Measurements from ENCODE around the gene KASH5. TPM values are rescaled to one million over a fixed set of nuclear protein-coding genes. Genes with fewer than 3 reads are reported as not detected.

The KASH5 gene
- total and polyA plus RNA-seq, 2 of the 13 experiments (the other 11 are each of a cell fraction or from before 2014, with no cell fraction given) = not detected

GRCh38 chr19:49362929-49363267 lies 25.2 kb upstream of the KASH5 start:
- Histone ChIP-seq H3K36me3 (replicated peaks in 1 of 2; ENCODE audit: control insufficient read depth in 1 of 2, insufficient read depth in 2 of 2, low read length in 2 of 2) (peaks cover 1 to 4% of the 10 kb centered on the region in 2 experiments; a peak in 1 of 5 replicates), H3K9me3 (ENCODE audit: low read length) (no peaks in the 10 kb centered on the region), H3K4me2 (ENCODE audit: low read depth, low read length) (peak overlapping the region; percentile 98), H3K27me3 (ENCODE audit: control insufficient read depth in 1 of 2, insufficient read depth in 2 of 2, low read length in 2 of 2) (no peaks in the 10 kb centered on the region), H3K27ac (ENCODE audit: extremely low read length, insufficient read depth, low read length) (no peak overlapping the region), H3K4me1 (ENCODE audit: insufficient read depth, low read length) (peaks cover 24% of the 10 kb centered on the region), H3K9ac (ENCODE audit: insufficient read depth, low read depth, low read length) (peak overlapping the region; percentile 80), H4K20me1 (ENCODE audit: insufficient read depth, low read length) (no peaks in the 10 kb centered on the region), H3K79me2 (ENCODE audit: insufficient read depth, low read length) (no peaks in the 10 kb centered on the region), H2AFZ (ENCODE audit: low read length) (no peak overlapping the region), H3K4me3 (replicated peaks in 1 of 3; ENCODE audit: insufficient read depth in 1 of 3, low read depth in 2 of 3, low read length in 3 of 3) (peak overlapping the region; percentile 67 to 88 (median 87))
- no TSS peak for BruUV-seq (replicated peaks)
- in situ Hi-C loops (cut with HindIII; ENCODE audit: extremely low pct_ligation_motif_present, low pct_unique_long_range_greater_than_20kb) (no loop called here), intact Hi-C loops (cut with micrococcal nuclease; ENCODE audit: unreplicated experiment) (no loop called here)
- POLR2A ChIA-PET = interaction anchor here (0.6 to 1.5 kb wide), 3 partner anchors 89 to 447 kb away, joined by 3 read pairs; partner anchors contain the start of gene PIH1D1
- DNase-seq (ENCODE audit: low spot score) = peak; percentile 24
- CTCF ChIA-PET (ENCODE audit: low intra/inter-chr PET ratio, low total read pairs) = no interaction called here
- TF ChIP-seq, protein P1, sequence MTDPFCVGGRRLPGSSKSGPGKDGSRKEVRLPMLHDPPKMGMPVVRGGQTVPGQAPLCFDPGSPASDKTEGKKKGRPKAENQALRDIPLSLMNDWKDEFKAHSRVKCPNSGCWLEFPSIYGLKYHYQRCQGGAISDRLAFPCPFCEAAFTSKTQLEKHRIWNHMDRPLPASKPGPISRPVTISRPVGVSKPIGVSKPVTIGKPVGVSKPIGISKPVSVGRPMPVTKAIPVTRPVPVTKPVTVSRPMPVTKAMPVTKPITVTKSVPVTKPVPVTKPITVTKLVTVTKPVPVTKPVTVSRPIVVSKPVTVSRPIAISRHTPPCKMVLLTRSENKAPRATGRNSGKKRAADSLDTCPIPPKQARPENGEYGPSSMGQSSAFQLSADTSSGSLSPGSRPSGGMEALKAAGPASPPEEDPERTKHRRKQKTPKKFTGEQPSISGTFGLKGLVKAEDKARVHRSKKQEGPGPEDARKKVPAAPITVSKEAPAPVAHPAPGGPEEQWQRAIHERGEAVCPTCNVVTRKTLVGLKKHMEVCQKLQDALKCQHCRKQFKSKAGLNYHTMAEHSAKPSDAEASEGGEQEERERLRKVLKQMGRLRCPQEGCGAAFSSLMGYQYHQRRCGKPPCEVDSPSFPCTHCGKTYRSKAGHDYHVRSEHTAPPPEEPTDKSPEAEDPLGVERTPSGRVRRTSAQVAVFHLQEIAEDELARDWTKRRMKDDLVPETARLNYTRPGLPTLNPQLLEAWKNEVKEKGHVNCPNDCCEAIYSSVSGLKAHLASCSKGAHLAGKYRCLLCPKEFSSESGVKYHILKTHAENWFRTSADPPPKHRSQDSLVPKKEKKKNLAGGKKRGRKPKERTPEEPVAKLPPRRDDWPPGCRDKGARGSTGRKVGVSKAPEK (CRISPR knock-in tag; IDR thresholded peaks at IDR 0.05; ENCODE audit: borderline replicate concordance) = peak; percentile 67; the same call in 1 of the 2 replicates
- 0 out of 2 replicates have a peak, but pooled peaks have one; percentile 16 for TF ChIP-seq ZNF605 (CRISPR knock-in tag; IDR thresholded peaks at IDR 0.05)
- peak; percentile 60; the same call in 1 of the 2 replicates for TF ChIP-seq CREB1 (IDR thresholded peaks at IDR 0.05)
- no peak for TF ChIP-seq CREB1 (CRISPR knock-in tag; IDR thresholded peaks at IDR 0.05)
- TF ChIP-seq SIN3A (IDR thresholded peaks at IDR 0.05; ENCODE audit: borderline replicate concordance, low read depth, low read length) = 0 out of 2 replicates have a peak, but pooled peaks have one; percentile 2
- TF ChIP-seq, protein P2, sequence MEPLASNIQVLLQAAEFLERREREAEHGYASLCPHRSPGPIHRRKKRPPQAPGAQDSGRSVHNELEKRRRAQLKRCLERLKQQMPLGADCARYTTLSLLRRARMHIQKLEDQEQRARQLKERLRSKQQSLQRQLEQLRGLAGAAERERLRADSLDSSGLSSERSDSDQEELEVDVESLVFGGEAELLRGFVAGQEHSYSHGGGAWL (CRISPR knock-in tag; IDR thresholded peaks at IDR 0.05) = 0 out of 2 replicates have a peak, but pooled peaks have one; percentile 16
- TF ChIP-seq STAT5B (CRISPR knock-in tag; IDR thresholded peaks at IDR 0.05) = no peak
- peak; percentile 43 for TF ChIP-seq ZNF777 (CRISPR knock-in tag; IDR thresholded peaks at IDR 0.05)
- TF ChIP-seq SRY (CRISPR knock-in tag; IDR thresholded peaks at IDR 0.05) = no peak
- TF ChIP-seq IRX3 (CRISPR knock-in tag; IDR thresholded peaks at IDR 0.05; ENCODE audit: borderline replicate concordance, low read depth) = no peak
- TF ChIP-seq ZMYM2 (CRISPR knock-in tag; IDR thresholded peaks at IDR 0.05) = 0 out of 2 replicates have a peak, but pooled peaks have one; percentile 3
- no peak for TF ChIP-seq ARNT2 (CRISPR knock-in tag; IDR thresholded peaks at IDR 0.05; ENCODE audit: low read depth)
- TF ChIP-seq SAFB2 (CRISPR knock-in tag; IDR thresholded peaks at IDR 0.05; ENCODE audit: borderline replicate concordance, low read depth) = 0 out of 2 replicates have a peak, but pooled peaks have one; percentile 45
- no peak for FAIRE-seq
- ATAC-seq = peak; percentile 20
- WGBS (ENCODE audit: low lambda C conversion rate) = 0% methylated on average over 14 of the region's 14 CpGs

Measured in HepG2 (cell line).